ENCODE measurements around the gene MST1R.

DNA sequence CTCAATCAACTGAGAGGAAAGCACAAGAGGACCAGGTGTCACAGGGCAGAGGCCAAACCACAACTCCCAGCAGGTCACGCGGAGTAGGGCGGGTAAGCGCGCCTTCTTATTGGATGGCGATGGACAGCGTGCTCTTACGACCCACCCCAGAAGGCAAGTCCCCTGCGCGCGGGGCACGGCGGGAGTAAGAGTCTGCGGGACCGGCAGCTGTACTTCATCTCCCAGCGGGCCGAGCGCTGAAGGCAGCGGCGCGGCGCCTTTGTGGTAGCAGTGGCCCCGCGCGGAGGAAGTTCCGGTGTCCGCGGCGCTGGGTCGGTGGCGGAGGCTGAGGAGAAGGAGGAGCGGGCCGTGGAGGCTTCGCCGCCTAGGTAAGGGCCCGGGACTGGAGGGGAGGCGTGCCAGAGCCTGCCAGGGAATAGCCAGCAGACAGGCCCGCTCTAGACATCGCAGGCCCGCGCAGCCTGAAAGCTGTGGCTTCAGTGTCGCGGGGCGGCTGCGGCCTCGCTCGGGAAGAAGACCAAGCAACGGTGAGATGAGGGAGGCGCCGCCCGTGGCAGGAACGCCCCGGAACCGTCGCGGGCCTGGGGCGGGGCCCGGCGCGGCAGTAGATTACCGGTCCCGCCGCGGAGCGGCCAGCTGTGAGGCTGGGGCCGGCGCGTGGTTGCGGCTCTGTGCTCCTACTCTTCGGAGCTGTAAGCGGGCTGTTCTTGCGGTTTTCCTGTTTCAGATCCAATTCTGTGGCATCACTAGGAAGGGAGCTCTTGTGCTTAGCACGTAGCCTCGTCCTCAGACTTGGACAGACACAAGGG, 36.4 kb upstream of the MST1R start, which contains the start of gene RBM6:
- TF ChIP-seq, protein P1, sequence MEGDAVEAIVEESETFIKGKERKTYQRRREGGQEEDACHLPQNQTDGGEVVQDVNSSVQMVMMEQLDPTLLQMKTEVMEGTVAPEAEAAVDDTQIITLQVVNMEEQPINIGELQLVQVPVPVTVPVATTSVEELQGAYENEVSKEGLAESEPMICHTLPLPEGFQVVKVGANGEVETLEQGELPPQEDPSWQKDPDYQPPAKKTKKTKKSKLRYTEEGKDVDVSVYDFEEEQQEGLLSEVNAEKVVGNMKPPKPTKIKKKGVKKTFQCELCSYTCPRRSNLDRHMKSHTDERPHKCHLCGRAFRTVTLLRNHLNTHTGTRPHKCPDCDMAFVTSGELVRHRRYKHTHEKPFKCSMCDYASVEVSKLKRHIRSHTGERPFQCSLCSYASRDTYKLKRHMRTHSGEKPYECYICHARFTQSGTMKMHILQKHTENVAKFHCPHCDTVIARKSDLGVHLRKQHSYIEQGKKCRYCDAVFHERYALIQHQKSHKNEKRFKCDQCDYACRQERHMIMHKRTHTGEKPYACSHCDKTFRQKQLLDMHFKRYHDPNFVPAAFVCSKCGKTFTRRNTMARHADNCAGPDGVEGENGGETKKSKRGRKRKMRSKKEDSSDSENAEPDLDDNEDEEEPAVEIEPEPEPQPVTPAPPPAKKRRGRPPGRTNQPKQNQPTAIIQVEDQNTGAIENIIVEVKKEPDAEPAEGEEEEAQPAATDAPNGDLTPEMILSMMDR (conservative IDR thresholded peaks at IDR 0.05; ENCODE audit: low read depth in 2 of 2): no peak
- TF ChIP-seq POLR2AphosphoS5 (IDR thresholded peaks at IDR 0.05; ENCODE audit: low read depth): peak; percentile 96
- no peak for TF ChIP-seq NANOG (IDR thresholded peaks at IDR 0.05; ENCODE audit: borderline replicate concordance)
- no peak for TF ChIP-seq ZNF331 (CRISPR knock-in tag; IDR thresholded peaks at IDR 0.05; ENCODE audit: low read depth)
- no peak for TF ChIP-seq EZH2 (IDR thresholded peaks at IDR 0.05; ENCODE audit: low read depth, unreplicated experiment)
- no peak for TF ChIP-seq JUNB (IDR thresholded peaks at IDR 0.05; ENCODE audit: unreplicated experiment)
